Gastrocnemius medialis (tissue), 4 donors: Measurements from ENCODE around the gene SLC35B2.

ENCODE experiments used
- POLR2A ChIP-seq, 2 donors: fragments of 450-650 bp; IDR thresholded peaks; one replicate each; pipeline ENCODE4 v1.6.1; 2017; ENCODE audit warnings: antibody characterized with exemption in 2 of 2, mild to moderate bottlenecking in 2 of 2, moderate library complexity in 2 of 2
- TF ChIP-seq, protein P1 (sequence below), 5 experiments: fragments of 450-650 bp in 3 of 5; fragments of 200-600 bp in 2 of 5; sonication (generic) in 2 of 5; IDR thresholded peaks in 4 of 5; conservative IDR thresholded peaks in 1 of 5; 1 replicate in 4 of 5; 2 replicates in 1 of 5; pipeline ENCODE4 v1.5.1; 2016 to 2019; ENCODE audit warnings: antibody characterized with exemption in 5 of 5, mild to moderate bottlenecking in 3 of 5, moderate library complexity in 3 of 5

GRCh38 chr6:44226368-44227147 lies 30.8 kb downstream of the SLC35B2 start:
- TF ChIP-seq, protein P1, sequence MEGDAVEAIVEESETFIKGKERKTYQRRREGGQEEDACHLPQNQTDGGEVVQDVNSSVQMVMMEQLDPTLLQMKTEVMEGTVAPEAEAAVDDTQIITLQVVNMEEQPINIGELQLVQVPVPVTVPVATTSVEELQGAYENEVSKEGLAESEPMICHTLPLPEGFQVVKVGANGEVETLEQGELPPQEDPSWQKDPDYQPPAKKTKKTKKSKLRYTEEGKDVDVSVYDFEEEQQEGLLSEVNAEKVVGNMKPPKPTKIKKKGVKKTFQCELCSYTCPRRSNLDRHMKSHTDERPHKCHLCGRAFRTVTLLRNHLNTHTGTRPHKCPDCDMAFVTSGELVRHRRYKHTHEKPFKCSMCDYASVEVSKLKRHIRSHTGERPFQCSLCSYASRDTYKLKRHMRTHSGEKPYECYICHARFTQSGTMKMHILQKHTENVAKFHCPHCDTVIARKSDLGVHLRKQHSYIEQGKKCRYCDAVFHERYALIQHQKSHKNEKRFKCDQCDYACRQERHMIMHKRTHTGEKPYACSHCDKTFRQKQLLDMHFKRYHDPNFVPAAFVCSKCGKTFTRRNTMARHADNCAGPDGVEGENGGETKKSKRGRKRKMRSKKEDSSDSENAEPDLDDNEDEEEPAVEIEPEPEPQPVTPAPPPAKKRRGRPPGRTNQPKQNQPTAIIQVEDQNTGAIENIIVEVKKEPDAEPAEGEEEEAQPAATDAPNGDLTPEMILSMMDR (IDR thresholded peaks at IDR 0.05 in 4 of 5, conservative IDR thresholded peaks at IDR 0.05 in 1 of 5), result no peak
- TF ChIP-seq POLR2A (IDR thresholded peaks at IDR 0.05), result no peak
